IMR-90 (cell line): ENCODE measurements around the gene SLC5A7.

Experiments used
- BHLHE40 ChIP-seq: fragments of 150-350 bp; IDR thresholded peaks from 2 replicates; pipeline ENCODE4 v1.6.1; 2016; ENCODE audit warnings: mild to moderate bottlenecking, low read depth, low read length
- CEBPB ChIP-seq: IDR thresholded peaks from 2 replicates; pipeline ENCODE4 v1.6.1; 2012; ENCODE audit warnings: low read depth, low read length, improper control_type of control experiment
- MXI1 ChIP-seq: IDR thresholded peaks from 2 replicates; pipeline ENCODE4 v1.6.1; 2012; ENCODE audit warnings: low read depth, mild to moderate bottlenecking, low read length, moderate library complexity, borderline replicate concordance
- NFE2L2 ChIP-seq: fragments of 150-350 bp; IDR thresholded peaks from 2 replicates; pipeline ENCODE4 v1.6.1; 2016; ENCODE audit warnings: low read depth, mild to moderate bottlenecking, low read length
- POLR2A ChIP-seq: IDR thresholded peaks from 2 replicates; pipeline ENCODE4 v1.6.1; 2012; ENCODE audit warnings: mild to moderate bottlenecking, low read depth, low read length
- RFX5 ChIP-seq: IDR thresholded peaks from 2 replicates; pipeline ENCODE4 v1.8.0; 2012; ENCODE audit warnings: low read depth, mild to moderate bottlenecking, low read length, moderate library complexity
- SMC3 ChIP-seq: fragments of 150-350 bp; IDR thresholded peaks from 2 replicates; pipeline ENCODE4 v1.6.1; 2016; ENCODE audit warnings: low read depth, mild to moderate bottlenecking, antibody characterized with exemption, low read length, moderate library complexity
- TF ChIP-seq, protein P1 (sequence below): conservative IDR thresholded peaks from 2 replicates; pipeline ENCODE4 v1.5.1; 2012; ENCODE audit warnings: mild to moderate bottlenecking, low read depth, low read length, improper control_type of control experiment
- TF ChIP-seq, protein P2 (sequence below): fragments of 150-350 bp; IDR thresholded peaks from 2 replicates; pipeline ENCODE4 v1.6.1; 2017; ENCODE audit warnings: mild to moderate bottlenecking, antibody characterized with exemption, low read length, low read depth

DNA sequence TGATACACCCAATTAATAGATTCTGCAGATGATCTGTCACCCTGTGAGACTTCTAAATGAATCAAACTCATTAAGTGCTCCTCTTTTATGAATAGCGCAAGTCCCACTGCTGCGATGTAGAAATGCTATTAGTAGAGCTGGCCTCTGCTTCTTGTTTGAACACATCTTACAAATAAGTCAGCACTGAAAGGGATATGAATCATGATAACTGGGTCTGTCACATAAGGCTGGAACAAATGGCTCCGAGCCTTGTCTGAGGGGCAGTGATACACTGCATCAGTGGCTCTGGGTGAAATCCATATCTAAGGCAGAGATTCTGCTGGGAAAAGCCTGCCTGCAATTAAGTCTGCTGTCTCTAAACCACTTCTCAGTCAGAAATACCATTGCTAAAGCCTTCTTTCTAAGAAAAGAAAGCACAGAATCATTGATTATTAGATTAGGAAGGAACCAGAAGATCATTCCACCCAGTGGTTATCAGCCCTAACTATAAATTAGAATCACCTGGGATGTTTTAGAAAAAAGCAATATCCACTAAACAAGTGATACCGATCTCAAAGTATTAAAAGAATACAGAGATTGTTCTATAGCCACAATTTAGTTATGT is 75.2 kb downstream of the SLC5A7 start:
- TF ChIP-seq, protein P1, sequence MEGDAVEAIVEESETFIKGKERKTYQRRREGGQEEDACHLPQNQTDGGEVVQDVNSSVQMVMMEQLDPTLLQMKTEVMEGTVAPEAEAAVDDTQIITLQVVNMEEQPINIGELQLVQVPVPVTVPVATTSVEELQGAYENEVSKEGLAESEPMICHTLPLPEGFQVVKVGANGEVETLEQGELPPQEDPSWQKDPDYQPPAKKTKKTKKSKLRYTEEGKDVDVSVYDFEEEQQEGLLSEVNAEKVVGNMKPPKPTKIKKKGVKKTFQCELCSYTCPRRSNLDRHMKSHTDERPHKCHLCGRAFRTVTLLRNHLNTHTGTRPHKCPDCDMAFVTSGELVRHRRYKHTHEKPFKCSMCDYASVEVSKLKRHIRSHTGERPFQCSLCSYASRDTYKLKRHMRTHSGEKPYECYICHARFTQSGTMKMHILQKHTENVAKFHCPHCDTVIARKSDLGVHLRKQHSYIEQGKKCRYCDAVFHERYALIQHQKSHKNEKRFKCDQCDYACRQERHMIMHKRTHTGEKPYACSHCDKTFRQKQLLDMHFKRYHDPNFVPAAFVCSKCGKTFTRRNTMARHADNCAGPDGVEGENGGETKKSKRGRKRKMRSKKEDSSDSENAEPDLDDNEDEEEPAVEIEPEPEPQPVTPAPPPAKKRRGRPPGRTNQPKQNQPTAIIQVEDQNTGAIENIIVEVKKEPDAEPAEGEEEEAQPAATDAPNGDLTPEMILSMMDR, result no peak
- TF ChIP-seq RFX5 (no peak), POLR2A (no peak), BHLHE40 (no peak), NFE2L2 (no peak), MXI1 (no peak), SMC3 (no peak), CEBPB (no peak)
- TF ChIP-seq, protein P2, sequence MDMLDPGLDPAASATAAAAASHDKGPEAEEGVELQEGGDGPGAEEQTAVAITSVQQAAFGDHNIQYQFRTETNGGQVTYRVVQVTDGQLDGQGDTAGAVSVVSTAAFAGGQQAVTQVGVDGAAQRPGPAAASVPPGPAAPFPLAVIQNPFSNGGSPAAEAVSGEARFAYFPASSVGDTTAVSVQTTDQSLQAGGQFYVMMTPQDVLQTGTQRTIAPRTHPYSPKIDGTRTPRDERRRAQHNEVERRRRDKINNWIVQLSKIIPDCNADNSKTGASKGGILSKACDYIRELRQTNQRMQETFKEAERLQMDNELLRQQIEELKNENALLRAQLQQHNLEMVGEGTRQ, result no peak
